Sigmoid colon (tissue), 4 donors: ENCODE results near the gene DYNLT4.

Source experiments
- EP300 ChIP-seq, 4 donors: sonication (generic); formaldehyde crosslinking; IDR thresholded peaks; one replicate each; pipeline ENCODE4 v1.6.1; 2017; ENCODE audit warnings: antibody characterized with exemption in 4 of 4
- POLR2A ChIP-seq, 2 donors: fragments of 450-650 bp; IDR thresholded peaks; one replicate each; pipeline ENCODE4 v1.6.1; 2016; ENCODE audit warnings: antibody characterized with exemption in 2 of 2, mild to moderate bottlenecking in 2 of 2, moderate library complexity in 2 of 2

- TF ChIP-seq POLR2A (IDR thresholded peaks at IDR 0.05) (no peak), EP300 (IDR thresholded peaks at IDR 0.05) (no peak)
Observed at GRCh38 chr1:44819196-44819607, 12.1 kb upstream of the DYNLT4 start.
